SK-N-MC (cell line): ENCODE data around the gene ACTR10.

Experiments used
- DNase-seq: peaks from one replicate; pipeline ENCODE4 v3.0.0-alpha.2; 2011; ENCODE audit warnings: low read depth, low spot score
- H3K27ac ChIP-seq: fragments of 200-600 bp; sonication (generic); 2 replicates; pipeline ENCODE4 v1.5.1; 2016; ENCODE audit warnings: mixed run types
- H3K36me3 ChIP-seq: fragments of 200-600 bp; sonication (generic); 2 replicates; pipeline ENCODE4 v1.6.1; 2017; ENCODE audit warnings: antibody characterized with exemption, low read length, mixed read lengths; ENCODE audit not compliant: insufficient read depth
- H3K4me3 ChIP-seq: fragments of 200-600 bp; sonication (generic); 2 replicates; pipeline ENCODE4 v1.5.1; 2016
- H3K9ac ChIP-seq: fragments of 200-600 bp; sonication (generic); 2 replicates; pipeline ENCODE4 v1.8.0; 2017; ENCODE audit warnings: mixed run types, mixed read lengths; ENCODE audit not compliant: insufficient read length
- H3K9me3 ChIP-seq: fragments of 200-600 bp; sonication (generic); 2 replicates; pipeline ENCODE4 v1.6.1; 2017; ENCODE audit warnings: low read depth, mild to moderate bottlenecking, antibody characterized with exemption, low read length, moderate library complexity, mixed read lengths
- EZH2 ChIP-seq: fragments of 200-600 bp; sonication (generic); IDR thresholded peaks from one replicate; pipeline ENCODE4 v1.6.1; 2017; ENCODE audit warnings: antibody characterized with exemption
- FOXP2 ChIP-seq: optimal IDR thresholded peaks from 2 replicates; pipeline ENCODE3; 2011; ENCODE audit warnings: mild to moderate bottlenecking, moderate library complexity; ENCODE audit not compliant: insufficient read depth; ENCODE audit errors: extremely low read length, control extremely low read depth
- POLR2AphosphoS5 ChIP-seq: IDR thresholded peaks from 2 replicates; pipeline ENCODE4 v1.6.1; 2012; ENCODE audit warnings: mild to moderate bottlenecking, low read depth, low read length, borderline replicate concordance

ACTR10 gene

DNA sequence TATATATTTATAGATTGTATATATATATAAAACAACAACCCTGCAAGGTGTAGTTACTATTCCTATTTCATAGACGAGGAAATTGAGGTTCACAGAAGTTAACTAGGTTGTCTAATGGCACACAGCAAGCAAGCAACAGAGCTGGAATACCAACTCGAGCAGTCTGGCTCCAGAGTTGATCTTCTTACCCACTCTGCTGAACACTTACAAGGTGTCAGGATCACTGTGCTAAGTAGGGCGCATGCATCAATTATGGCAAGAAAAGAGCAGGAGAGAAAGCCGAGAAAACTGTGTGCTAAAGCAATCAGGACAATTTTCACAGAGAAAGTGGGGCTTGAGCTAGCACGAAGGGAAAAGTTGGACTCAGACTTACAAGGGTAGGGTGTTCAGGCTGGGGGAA is 32.1 kb upstream of the ACTR10 start:
- Histone ChIP-seq H3K27ac (no peak overlapping the region), H3K4me3 (no peak overlapping the region), H3K36me3 (no peaks in the 10 kb centered on the region), H3K9ac (no peak overlapping the region), H3K9me3 (no peaks in the 10 kb centered on the region)
- DNase-seq = no peak
- no peak for TF ChIP-seq EZH2
- no peak for TF ChIP-seq POLR2AphosphoS5
- TF ChIP-seq FOXP2 = no peak

DNA sequence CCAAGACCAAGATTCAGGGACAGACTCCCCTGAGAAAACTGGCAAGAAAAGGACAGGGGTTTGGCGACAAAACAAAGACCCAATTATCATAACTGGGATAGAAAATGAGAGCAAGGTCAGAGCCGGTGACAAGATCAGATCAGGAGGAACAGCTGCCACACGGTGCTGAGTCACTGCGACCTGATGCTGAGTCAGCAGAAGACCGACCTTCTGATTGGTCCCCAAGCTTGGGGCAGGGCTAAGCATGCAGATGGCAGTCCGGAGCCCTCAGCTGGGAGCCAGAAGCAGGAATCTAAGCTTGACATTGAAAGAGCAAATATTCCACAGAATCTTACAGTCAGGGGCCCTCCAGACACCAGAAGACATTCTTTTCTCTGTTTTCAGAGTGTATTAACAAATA is 28.9 kb upstream of the ACTR10 start:
- Histone ChIP-seq H3K9ac (peak overlapping the region; percentile 24), H3K4me3 (peak overlapping the region; percentile 62), H3K9me3 (no peaks in the 10 kb centered on the region), H3K27ac (peak overlapping the region; percentile 86), H3K36me3 (no peaks in the 10 kb centered on the region)
- peak; percentile 57 for DNase-seq
- TF ChIP-seq POLR2AphosphoS5 = peak; percentile 70
- TF ChIP-seq FOXP2 = no peak
- TF ChIP-seq EZH2 = no peak

GRCh38 chr14:58177125-58177524 is 22.8 kb upstream of the ACTR10 start:
- Histone ChIP-seq H3K4me3 (no peak overlapping the region), H3K9ac (no peak overlapping the region), H3K9me3 (no peaks in the 10 kb centered on the region), H3K36me3 (no peaks in the 10 kb centered on the region), H3K27ac (no peak overlapping the region)
- DNase-seq = no peak
- TF ChIP-seq EZH2 = no peak
- no peak for TF ChIP-seq FOXP2
- no peak for TF ChIP-seq POLR2AphosphoS5

DNA sequence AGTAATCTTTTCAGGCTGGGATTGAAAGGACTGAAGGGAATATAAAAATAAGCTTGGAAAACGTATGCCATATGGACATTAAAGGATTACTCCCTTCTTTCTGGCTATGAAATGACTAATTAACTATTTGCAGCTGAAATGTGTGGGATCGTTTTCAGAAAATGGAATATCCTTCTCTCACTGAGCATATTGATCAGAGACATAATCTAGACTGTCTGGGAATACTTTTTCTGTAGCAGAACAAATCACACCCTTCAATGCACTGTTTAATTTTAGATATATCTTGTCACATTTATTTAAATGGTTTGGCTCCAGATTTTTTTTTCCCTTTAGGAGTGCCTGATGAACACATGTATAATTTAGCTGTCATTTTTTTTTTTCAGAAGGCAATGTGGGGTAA is 10.8 kb upstream of the ACTR10 start:
- Histone ChIP-seq H3K4me3 (no peak overlapping the region), H3K36me3 (no peaks in the 10 kb centered on the region), H3K27ac (no peak overlapping the region), H3K9me3 (no peaks in the 10 kb centered on the region), H3K9ac (no peak overlapping the region)
- TF ChIP-seq POLR2AphosphoS5 = no peak
- no peak for TF ChIP-seq FOXP2
- no peak for TF ChIP-seq EZH2
- no peak for DNase-seq

GRCh38 chr14:58191763-58192601 is 8.0 kb upstream of the ACTR10 start:
- Histone ChIP-seq H3K4me3 (no peak overlapping the region), H3K9ac (no peak overlapping the region), H3K27ac (no peak overlapping the region), H3K9me3 (no peaks in the 10 kb centered on the region), H3K36me3 (no peaks in the 10 kb centered on the region)
- no peak for DNase-seq
- TF ChIP-seq EZH2 = no peak
- TF ChIP-seq POLR2AphosphoS5 = no peak
- TF ChIP-seq FOXP2 = no peak

- no peak overlapping the region for H3K9ac ChIP-seq
- DNase-seq = no peak
- H3K27ac ChIP-seq = no peak overlapping the region
These were observed 6.4 kb upstream of the ACTR10 start for GRCh38 chr14:58193542-58193941.

GRCh38 chr14:58196198-58196597 is 3.8 kb upstream of the ACTR10 start:
- H3K9ac ChIP-seq = no peak overlapping the region
- DNase-seq = no peak
- no peak for TF ChIP-seq POLR2AphosphoS5
- no peak for TF ChIP-seq FOXP2
- no peak for TF ChIP-seq EZH2
- H3K9me3 ChIP-seq = no peaks in the 10 kb centered on the region
- H3K4me3 ChIP-seq = no peak overlapping the region
- H3K27ac ChIP-seq = no peak overlapping the region
- H3K36me3 ChIP-seq = no peaks in the 10 kb centered on the region

More at GRCh38 chr14:58193542-58193941, 6.4 kb upstream of the ACTR10 start:
- no peak overlapping the region for H3K4me3 ChIP-seq
- H3K36me3 ChIP-seq = no peaks in the 10 kb centered on the region
- no peaks in the 10 kb centered on the region for H3K9me3 ChIP-seq
- TF ChIP-seq POLR2AphosphoS5 (no peak), FOXP2 (no peak), EZH2 (no peak)

- peaks cover 3% of the 10 kb centered on the region for H3K36me3 ChIP-seq
- no peak overlapping the region for H3K27ac ChIP-seq
- H3K9me3 ChIP-seq = no peaks in the 10 kb centered on the region
- H3K9ac ChIP-seq = no peak overlapping the region
- DNase-seq = no peak
- TF ChIP-seq EZH2 = no peak
- TF ChIP-seq POLR2AphosphoS5 = no peak
- no peak for TF ChIP-seq FOXP2
- H3K4me3 ChIP-seq = no peak overlapping the region
These were observed 1.9 kb upstream of the ACTR10 start for GRCh38 chr14:58198086-58198485.

DNA sequence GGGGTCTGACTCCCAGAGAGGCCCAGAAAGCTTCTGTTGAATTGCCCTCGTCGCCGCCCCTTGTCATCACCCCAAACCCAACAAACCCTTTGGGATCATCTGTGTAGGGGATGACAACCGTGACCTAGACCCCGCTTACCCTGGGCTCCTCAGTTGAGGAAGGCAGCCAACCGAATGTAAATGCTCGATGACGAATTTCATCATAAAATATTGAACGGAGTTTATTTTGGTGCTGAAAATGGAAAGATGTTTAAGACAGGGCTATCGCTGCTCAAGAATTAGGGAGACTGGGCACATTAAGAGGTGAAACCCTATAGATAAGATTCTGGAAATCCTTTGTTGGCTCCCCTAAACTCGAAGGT is 512 bp downstream of the ACTR10 start:
- H3K36me3 ChIP-seq = peaks cover 16% of the 10 kb centered on the region
- TF ChIP-seq EZH2 = no peak
- no peak for TF ChIP-seq POLR2AphosphoS5
- no peak for TF ChIP-seq FOXP2
- no peak overlapping the region for H3K27ac ChIP-seq
- no peak for DNase-seq
- no peaks in the 10 kb centered on the region for H3K9me3 ChIP-seq
- peak overlapping the region; percentile 89 for H3K4me3 ChIP-seq
- peak overlapping the region; percentile 82 for H3K9ac ChIP-seq
